ENCODE results near the gene PXDN.

DNA sequence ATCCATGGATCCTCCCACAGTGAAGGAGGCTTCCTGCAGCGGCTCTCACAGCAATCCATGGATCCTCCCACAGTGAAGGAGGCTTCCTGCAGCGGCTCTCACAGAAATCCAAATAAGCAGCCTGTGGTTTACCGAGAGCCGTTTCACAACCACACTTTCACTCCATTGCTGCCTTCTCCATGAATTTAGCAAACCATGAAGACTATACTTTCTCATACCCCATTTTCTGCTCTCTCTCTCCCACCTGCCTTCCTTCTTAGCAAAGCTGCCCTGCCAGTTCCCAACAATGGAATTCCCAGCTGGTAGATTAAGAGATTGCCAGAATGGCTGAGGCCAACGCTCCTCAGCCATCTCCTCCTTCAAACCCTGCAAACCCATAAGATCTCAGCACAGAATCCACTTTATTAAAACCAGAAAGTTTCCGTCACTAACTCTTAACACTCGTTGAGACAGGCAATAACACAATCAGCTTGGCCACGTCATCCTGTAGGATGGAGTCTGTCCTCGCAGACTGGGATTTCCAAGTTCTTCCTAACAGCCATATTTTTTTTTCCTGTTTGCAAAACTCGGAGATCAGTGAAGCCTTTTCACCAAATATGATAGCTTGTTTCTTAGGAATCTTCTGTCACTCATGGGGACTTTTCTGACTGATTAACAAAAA, 162.2 kb downstream of the PXDN start:
- TF ChIP-seq EP300 (IDR thresholded peaks at IDR 0.05; ENCODE audit: borderline replicate concordance in 1 of 2, control insufficient read depth in 1 of 2, low read depth in 2 of 2, low read length in 2 of 2) = no peak
- TF ChIP-seq, protein P1, sequence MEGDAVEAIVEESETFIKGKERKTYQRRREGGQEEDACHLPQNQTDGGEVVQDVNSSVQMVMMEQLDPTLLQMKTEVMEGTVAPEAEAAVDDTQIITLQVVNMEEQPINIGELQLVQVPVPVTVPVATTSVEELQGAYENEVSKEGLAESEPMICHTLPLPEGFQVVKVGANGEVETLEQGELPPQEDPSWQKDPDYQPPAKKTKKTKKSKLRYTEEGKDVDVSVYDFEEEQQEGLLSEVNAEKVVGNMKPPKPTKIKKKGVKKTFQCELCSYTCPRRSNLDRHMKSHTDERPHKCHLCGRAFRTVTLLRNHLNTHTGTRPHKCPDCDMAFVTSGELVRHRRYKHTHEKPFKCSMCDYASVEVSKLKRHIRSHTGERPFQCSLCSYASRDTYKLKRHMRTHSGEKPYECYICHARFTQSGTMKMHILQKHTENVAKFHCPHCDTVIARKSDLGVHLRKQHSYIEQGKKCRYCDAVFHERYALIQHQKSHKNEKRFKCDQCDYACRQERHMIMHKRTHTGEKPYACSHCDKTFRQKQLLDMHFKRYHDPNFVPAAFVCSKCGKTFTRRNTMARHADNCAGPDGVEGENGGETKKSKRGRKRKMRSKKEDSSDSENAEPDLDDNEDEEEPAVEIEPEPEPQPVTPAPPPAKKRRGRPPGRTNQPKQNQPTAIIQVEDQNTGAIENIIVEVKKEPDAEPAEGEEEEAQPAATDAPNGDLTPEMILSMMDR (IDR thresholded peaks at IDR 0.05 in 2 of 3, conservative IDR thresholded peaks at IDR 0.05 in 1 of 3; ENCODE audit: control insufficient read depth in 2 of 3, extremely low read depth in 1 of 3, insufficient read depth in 1 of 3, low read depth in 3 of 3, low read length in 3 of 3) = no peak
- no peak for TF ChIP-seq NR2F1 (conservative IDR thresholded peaks at IDR 0.05)
- TF ChIP-seq RCOR1 (conservative IDR thresholded peaks at IDR 0.05; ENCODE audit: low read depth, low read length) = no peak
- TF ChIP-seq CEBPB (IDR thresholded peaks at IDR 0.05; ENCODE audit: borderline replicate concordance in 1 of 2, low read depth in 2 of 2, low read length in 2 of 2) = no peak
- TF ChIP-seq HCFC1 (IDR thresholded peaks at IDR 0.05; ENCODE audit: low read length) = no peak
- no peak for TF ChIP-seq IKZF1 (conservative IDR thresholded peaks at IDR 0.05)
- TF ChIP-seq, protein P2, sequence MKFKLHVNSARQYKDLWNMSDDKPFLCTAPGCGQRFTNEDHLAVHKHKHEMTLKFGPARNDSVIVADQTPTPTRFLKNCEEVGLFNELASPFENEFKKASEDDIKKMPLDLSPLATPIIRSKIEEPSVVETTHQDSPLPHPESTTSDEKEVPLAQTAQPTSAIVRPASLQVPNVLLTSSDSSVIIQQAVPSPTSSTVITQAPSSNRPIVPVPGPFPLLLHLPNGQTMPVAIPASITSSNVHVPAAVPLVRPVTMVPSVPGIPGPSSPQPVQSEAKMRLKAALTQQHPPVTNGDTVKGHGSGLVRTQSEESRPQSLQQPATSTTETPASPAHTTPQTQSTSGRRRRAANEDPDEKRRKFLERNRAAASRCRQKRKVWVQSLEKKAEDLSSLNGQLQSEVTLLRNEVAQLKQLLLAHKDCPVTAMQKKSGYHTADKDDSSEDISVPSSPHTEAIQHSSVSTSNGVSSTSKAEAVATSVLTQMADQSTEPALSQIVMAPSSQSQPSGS (IDR thresholded peaks at IDR 0.05; ENCODE audit: low read length) = no peak
- TF ChIP-seq POLR2A (IDR thresholded peaks at IDR 0.05; ENCODE audit: low read depth, low read length) = no peak

Data from GM12878 (cell line).